NCI-H1417 (cell line): Measurements from ENCODE around the gene RAPGEF3.

Experiments used
- DNase-seq, 3 experiments: peaks; one replicate each; lab custom pipeline; 2025; lab: John Stamatoyannopoulos, UW

The RAPGEF3 gene

GRCh38 chr12:47721431-47721973 is 37.2 kb downstream of the RAPGEF3 start:
- no peak for DNase-seq

- no peak for DNase-seq
These were observed 40.1 kb downstream of the RAPGEF3 start for GRCh38 chr12:47718531-47718930.

GRCh38 chr12:47717443-47718193 is 41.1 kb downstream of the RAPGEF3 start:
- DNase-seq = peak; percentile 21 to 79 (median 51)

GRCh38 chr12:47717046-47717442 is 41.6 kb downstream of the RAPGEF3 start:
- DNase-seq = no peak

- DNase-seq = no peak
These were observed 42.7 kb downstream of the RAPGEF3 start for GRCh38 chr12:47715877-47716548.

- DNase-seq = peak; percentile 66 to 93 (median 84)
These were observed 43.2 kb downstream of the RAPGEF3 start for GRCh38 chr12:47715393-47715876.

GRCh38 chr12:47714826-47715386 is 43.8 kb downstream of the RAPGEF3 start:
- no peak for DNase-seq

GRCh38 chr12:47712171-47712570 is 46.5 kb downstream of the RAPGEF3 start:
- DNase-seq = no peak

GRCh38 chr12:47711448-47711847 is 47.2 kb downstream of the RAPGEF3 start:
- no peak for DNase-seq

GRCh38 chr12:47710278-47710677 is 48.4 kb downstream of the RAPGEF3 start:
- no peak for DNase-seq

GRCh38 chr12:47709671-47710070 is 49.0 kb downstream of the RAPGEF3 start:
- DNase-seq = no peak

GRCh38 chr12:47709237-47709636 is 49.4 kb downstream of the RAPGEF3 start:
- DNase-seq = no peak

GRCh38 chr12:47707905-47708543 is 50.7 kb downstream of the RAPGEF3 start:
- no peak for DNase-seq

GRCh38 chr12:47707355-47707754 is 51.3 kb downstream of the RAPGEF3 start:
- no peak for DNase-seq

- peak; percentile 95 to 97 (median 97) for DNase-seq
These were observed 52.9 kb downstream of the RAPGEF3 start, which contains the start of gene RPAP3 for GRCh38 chr12:47705566-47706425. RPAP3 (minus strand) TSS chr12:47706030; CDS start chr12:47702840, 3,190 bp downstream.

GRCh38 chr12:47705229-47705565 is 53.5 kb downstream of the RAPGEF3 start:
- DNase-seq = no peak

GRCh38 chr12:47704719-47705118 is 54.0 kb downstream of the RAPGEF3 start:
- DNase-seq = no peak

- no peak for DNase-seq
These were observed 58.4 kb downstream of the RAPGEF3 start for GRCh38 chr12:47700263-47700662.

- DNase-seq = no peak
These were observed 60.0 kb downstream of the RAPGEF3 start for GRCh38 chr12:47698631-47699030.

- no peak for DNase-seq
These were observed 60.6 kb downstream of the RAPGEF3 start for GRCh38 chr12:47698055-47698454.

- no peak for DNase-seq
These were observed 69.5 kb downstream of the RAPGEF3 start for GRCh38 chr12:47689215-47689614.
